IMR-90 (cell line): Measurements from ENCODE around the gene TMEM208. TPM values are rescaled to one million over a fixed set of nuclear protein-coding genes. Genes with fewer than 3 reads are reported as not detected.
A peak's percentile ranks its signal among the peaks of the same experiment; 100 is the strongest.

ENCODE experiments used
- ATAC-seq: fragments of 200-7000 bp; cut with Tn5 transposase; 2 replicates; pipeline ENCODE4 v1.9.1; 2020; ENCODE audit warnings: low read depth, mild to moderate bottlenecking, moderate library complexity
- BruUV-seq: library from RNA; stranded (reverse); fragments of 400-500 nt; replicated peaks from 2 replicates; lab custom pipeline; 2021; lab: Mats Ljungman, UMichigan
- CTCF ChIA-PET: fragments of 300-600 bp; formaldehyde crosslinking; extraction: SDS; loops from one replicate; lab custom pipeline; 2021; ENCODE audit warnings: antibody characterized with exemption; lab: Yijun Ruan, JAX
- POLR2A ChIA-PET: fragments of 300-600 bp; sonication (Branson Sonifier 250); formaldehyde crosslinking; loops from one replicate; lab custom pipeline; 2022; ENCODE audit warnings: antibody characterized with exemption; ENCODE audit not compliant: unreplicated experiment; lab: Charles Lee
- DNase-seq: peaks from one replicate; pipeline ENCODE4 v3.0.0; 2013
- H2AFZ ChIP-seq: replicated peaks from 2 replicates; pipeline ENCODE3; 2013; ENCODE audit warnings: low read length, mild to moderate bottlenecking; ENCODE audit not compliant: poor library complexity
- H2AK5ac ChIP-seq: 2 replicates; pipeline ENCODE4 v1.6.1; 2013; ENCODE audit warnings: low read depth, low read length, inconsistent platforms
- H2AK9ac ChIP-seq: replicated peaks from 2 replicates; pipeline ENCODE3; 2013; ENCODE audit warnings: mild to moderate bottlenecking, low read depth, low read length, moderate library complexity; ENCODE audit not compliant: poor library complexity
- H2BK120ac ChIP-seq: 2 replicates; pipeline ENCODE4 v1.6.1; 2013; ENCODE audit warnings: low read depth, low read length, inconsistent platforms
- H2BK15ac ChIP-seq: 3 replicates; pipeline ENCODE4 v1.6.1; 2013; ENCODE audit warnings: low read depth, low read length, inconsistent platforms
- H2BK20ac ChIP-seq: 2 replicates; pipeline ENCODE4 v1.6.1; 2013; ENCODE audit warnings: low read depth, mild to moderate bottlenecking, inconsistent platforms, low read length, moderate library complexity
- H2BK5ac ChIP-seq: 2 replicates; pipeline ENCODE4 v1.6.1; 2013; ENCODE audit warnings: mild to moderate bottlenecking, low read depth, low read length, inconsistent platforms; ENCODE audit not compliant: poor library complexity, severe bottlenecking
- H3K14ac ChIP-seq: replicated peaks from 2 replicates; pipeline ENCODE4 v1.6.1; 2013; ENCODE audit warnings: low read depth, low read length, inconsistent platforms
- H3K18ac ChIP-seq: 2 replicates; pipeline ENCODE4 v1.6.1; 2013; ENCODE audit warnings: low read depth, low read length, control low read depth
- H3K23ac ChIP-seq: 2 replicates; pipeline ENCODE4 v1.6.1; 2013; ENCODE audit warnings: low read depth, low read length, inconsistent platforms
- H3K27ac ChIP-seq: 2 replicates; pipeline ENCODE4 v1.5.1; 2013; ENCODE audit warnings: mild to moderate bottlenecking, control low read depth, low read length; ENCODE audit not compliant: insufficient read depth
- H3K27me3 ChIP-seq: 2 replicates; pipeline ENCODE4 v1.6.1; 2013; ENCODE audit warnings: low read length; ENCODE audit not compliant: control insufficient read depth, insufficient read depth
- H3K36me3 ChIP-seq: 2 replicates; pipeline ENCODE4 v1.6.1; 2013; ENCODE audit warnings: low read length, mixed read lengths; ENCODE audit not compliant: control insufficient read depth, insufficient read depth
- H3K4ac ChIP-seq: 2 replicates; pipeline ENCODE4 v1.6.1; 2013; ENCODE audit warnings: low read depth, low read length, inconsistent platforms
- H3K4me1 ChIP-seq: 2 replicates; pipeline ENCODE4 v1.6.1; 2013; ENCODE audit warnings: low read length, mixed read lengths; ENCODE audit not compliant: control insufficient read depth, insufficient read depth
- H3K4me2 ChIP-seq: 2 replicates; pipeline ENCODE4 v1.6.1; 2013; ENCODE audit warnings: low read depth, mild to moderate bottlenecking, control low read depth, low read length, moderate library complexity
- H3K4me3 ChIP-seq: 2 replicates; pipeline ENCODE4 v1.5.1; 2013; ENCODE audit warnings: low read depth, mild to moderate bottlenecking, control low read depth, low read length, moderate library complexity; ENCODE audit not compliant: insufficient read depth
- H3K56ac ChIP-seq: 2 replicates; pipeline ENCODE4 v1.6.1; 2013; ENCODE audit warnings: low read length, inconsistent platforms; ENCODE audit not compliant: insufficient read depth; ENCODE audit errors: extremely low read depth
- H3K79me1 ChIP-seq, 2 experiments: 2 replicates each; pipeline ENCODE4 v1.6.1; 2013; ENCODE audit warnings: low read length in 2 of 2, inconsistent platforms in 1 of 2, low read depth in 1 of 2
- H3K9ac ChIP-seq: 2 replicates; pipeline ENCODE4 v1.6.1; 2013; ENCODE audit warnings: low read depth, low read length, control low read depth
- H3K9me1 ChIP-seq: 2 replicates; pipeline ENCODE4 v1.6.1; 2013; ENCODE audit warnings: low read length, inconsistent platforms; ENCODE audit not compliant: insufficient read depth
- H3K9me3 ChIP-seq: 2 replicates; pipeline ENCODE4 v1.6.1; 2013; ENCODE audit warnings: low read length; ENCODE audit not compliant: control insufficient read depth, insufficient read depth
- H4K20me1 ChIP-seq: 2 replicates; pipeline ENCODE4 v1.6.1; 2013; ENCODE audit warnings: low read length, inconsistent platforms; ENCODE audit not compliant: insufficient read depth
- H4K5ac ChIP-seq: 2 replicates; pipeline ENCODE4 v1.6.1; 2013; ENCODE audit warnings: mild to moderate bottlenecking, low read depth, low read length, control low read depth
- H4K8ac ChIP-seq, 2 experiments: 2 replicates each; pipeline ENCODE4 v1.6.1; 2013; ENCODE audit warnings: low read depth in 2 of 2, low read length in 2 of 2, control low read depth in 1 of 2, inconsistent platforms in 1 of 2
- H4K91ac ChIP-seq: 2 replicates; pipeline ENCODE4 v1.6.1; 2013; ENCODE audit warnings: low read depth, low read length, inconsistent platforms; ENCODE audit not compliant: insufficient read depth
- CEBPB ChIP-seq: IDR thresholded peaks from 2 replicates; pipeline ENCODE4 v1.6.1; 2012; ENCODE audit warnings: low read depth, low read length, improper control_type of control experiment
- CHD1 ChIP-seq: IDR thresholded peaks from 2 replicates; pipeline ENCODE4 v1.6.1; 2012; ENCODE audit warnings: low read depth, low read length, improper control_type of control experiment
- FOS ChIP-seq: fragments of 150-350 bp; IDR thresholded peaks from 2 replicates; pipeline ENCODE4 v1.6.1; 2016; ENCODE audit warnings: low read depth, low read length
- MAZ ChIP-seq: IDR thresholded peaks from 2 replicates; pipeline ENCODE4 v1.6.1; 2012; ENCODE audit warnings: low read depth, mild to moderate bottlenecking, low read length, improper control_type of control experiment, moderate library complexity, borderline replicate concordance
- MXI1 ChIP-seq: IDR thresholded peaks from 2 replicates; pipeline ENCODE4 v1.6.1; 2012; ENCODE audit warnings: low read depth, mild to moderate bottlenecking, low read length, moderate library complexity, borderline replicate concordance
- NFE2L2 ChIP-seq: fragments of 150-350 bp; IDR thresholded peaks from 2 replicates; pipeline ENCODE4 v1.6.1; 2016; ENCODE audit warnings: low read depth, mild to moderate bottlenecking, low read length
- POLR2A ChIP-seq: IDR thresholded peaks from 2 replicates; pipeline ENCODE4 v1.6.1; 2012; ENCODE audit warnings: mild to moderate bottlenecking, low read depth, low read length
- RAD21 ChIP-seq: IDR thresholded peaks from 2 replicates; pipeline ENCODE4 v1.6.1; 2012; ENCODE audit warnings: low read length, improper control_type of control experiment
- RCOR1 ChIP-seq: IDR thresholded peaks from 2 replicates; pipeline ENCODE4 v1.6.1; 2012; ENCODE audit warnings: mild to moderate bottlenecking, low read length, improper control_type of control experiment; ENCODE audit not compliant: insufficient replicate concordance
- USF2 ChIP-seq: fragments of 150-350 bp; IDR thresholded peaks from 2 replicates; pipeline ENCODE4 v1.6.1; 2017; ENCODE audit warnings: mild to moderate bottlenecking, antibody characterized with exemption, low read length, low read depth
- WGBS, 2 experiments: methylation state at CpG; one replicate each; pipeline versions ENCODE4 v1.1.5 to v1.1.7; 2013; ENCODE audit warnings: missing lambda C conversion rate in 2 of 2; ENCODE audit not compliant: insufficient read length in 1 of 2; ENCODE audit errors: extremely low coverage in 2 of 2; 5-methylcytosine and 5-hydroxymethylcytosine counted together
- dilution Hi-C: fragments of 300-500 bp; cut with HindIII; formaldehyde crosslinking; loops from one replicate; pipeline ENCODE4 v1.14.3; 2018; ENCODE audit warnings: low sequenced_read_pairs; ENCODE audit not compliant: unreplicated experiment
- in situ Hi-C: fragments of 300-500 bp; cut with MboI; formaldehyde crosslinking; loops from 3 replicates; pipeline ENCODE4 v1.14.3; 2019; ENCODE audit warnings: low sequenced_read_pairs, inconsistent platforms, mixed read lengths
- intact Hi-C: fragments of 100-400 bp; cut with micrococcal nuclease; formaldehyde crosslinking; loops from 2 replicates; pipeline ENCODE4 v1.10.0; 2022
- polyA plus RNA-seq, 3 experiments: library from polyadenylated mRNA; depleted of rRNA; stranded (reverse); fragments of >200 nt; gene quantifications; 2 replicates each; pipeline ENCODE4 v1.2.3, GENCODE V29; 2012; ENCODE audit warnings: low replicate concordance in 1 of 3
- total RNA-seq: library from RNA; depleted of rRNA; stranded (reverse); fragments of >200 nt; gene quantifications from 2 replicates; pipeline ENCODE4 v1.2.3, GENCODE V29; 2012
- TF ChIP-seq, protein P1 (sequence below): conservative IDR thresholded peaks from 2 replicates; pipeline ENCODE4 v1.5.1; 2012; ENCODE audit warnings: mild to moderate bottlenecking, low read depth, low read length, improper control_type of control experiment
- TF ChIP-seq, protein P2 (sequence below): fragments of 150-350 bp; IDR thresholded peaks from 2 replicates; pipeline ENCODE4 v1.6.1; 2016; ENCODE audit warnings: low read depth, mild to moderate bottlenecking, low read length, moderate library complexity, borderline replicate concordance

Gene TMEM208
- total and polyA plus RNA-seq, 2 of the 4 experiments (the other 2 are of a cell fraction), result 65.6 to 66.5 TPM

DNA sequence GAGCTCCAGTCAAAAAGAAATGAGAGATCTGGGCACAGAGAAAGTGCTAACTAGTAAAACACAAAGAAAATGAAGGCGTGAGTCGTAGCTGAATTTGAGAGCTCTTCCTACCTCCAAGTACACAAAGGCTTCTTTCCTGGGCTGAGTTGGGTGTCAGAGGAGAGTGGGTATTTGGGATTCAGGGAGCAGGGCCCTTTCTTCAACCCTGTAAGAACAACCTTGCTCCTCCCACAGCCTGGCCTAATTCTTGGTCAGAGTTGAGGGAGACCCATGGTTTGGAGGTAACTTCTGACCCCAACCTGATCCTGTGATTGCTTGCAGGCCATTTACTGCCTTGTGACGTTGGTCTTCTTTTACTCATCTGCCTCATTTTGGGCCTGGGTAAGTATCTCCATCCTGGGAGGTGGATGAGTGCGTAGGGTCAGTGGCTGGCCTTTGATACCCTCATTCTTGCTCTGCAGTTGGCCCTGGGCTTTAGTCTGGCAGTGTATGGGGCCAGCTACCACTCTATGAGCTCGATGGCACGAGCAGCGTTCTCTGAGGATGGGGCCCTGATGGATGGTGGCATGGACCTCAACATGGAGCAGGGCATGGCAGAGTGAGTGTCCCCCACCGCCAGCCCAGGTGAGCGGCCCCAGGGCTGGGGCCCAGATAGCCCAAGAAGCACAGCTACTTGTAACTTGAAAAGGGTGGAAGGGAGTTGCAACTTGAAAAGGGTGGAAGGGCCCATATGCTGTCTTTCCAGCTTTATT, 1.3 kb downstream of the TMEM208 start:
- ATAC-seq (no peak), DNase-seq (no peak)
- Histone ChIP-seq H3K4me1 (peaks cover 12% of the 10 kb centered on the region), H3K18ac (no peak overlapping the region), H2AK9ac (no peak overlapping the region), H2BK15ac (no peak overlapping the region), H4K8ac (peak overlapping the region in 1 of 2 experiments; percentile 98; a peak in 2 of 4 replicates), H4K20me1 (peaks cover 7% of the 10 kb centered on the region; the same call in 1 of the 2 replicates), H3K79me1 (peaks cover 23 to 61% of the 10 kb centered on the region in 2 experiments), H2BK20ac (no peak overlapping the region), H2BK120ac (no peak overlapping the region), H3K56ac (no peak overlapping the region), H2AFZ (no peak overlapping the region), H2BK5ac (no peak overlapping the region), H3K27ac (no peak overlapping the region), H4K91ac (no peak overlapping the region), H2AK5ac (no peak overlapping the region), H3K14ac (no peak overlapping the region), H3K36me3 (peaks cover 46% of the 10 kb centered on the region), H4K5ac (no peak overlapping the region), H3K4me2 (peak overlapping the region; percentile 81), H3K4me3 (peak overlapping the region; percentile 80; the same call in 1 of the 2 replicates), H3K9me3 (no peaks in the 10 kb centered on the region), H3K23ac (no peak overlapping the region), H3K9ac (0 out of 2 replicates have a peak overlapping the region, but pooled peaks have one; percentile 89), H3K27me3 (no peaks in the 10 kb centered on the region), H3K9me1 (peaks cover 12% of the 10 kb centered on the region), H3K4ac (no peak overlapping the region)
- TF ChIP-seq FOS, result no peak
- no peak for TF ChIP-seq CEBPB
- no peak for TF ChIP-seq RAD21
- TF ChIP-seq, protein P1, sequence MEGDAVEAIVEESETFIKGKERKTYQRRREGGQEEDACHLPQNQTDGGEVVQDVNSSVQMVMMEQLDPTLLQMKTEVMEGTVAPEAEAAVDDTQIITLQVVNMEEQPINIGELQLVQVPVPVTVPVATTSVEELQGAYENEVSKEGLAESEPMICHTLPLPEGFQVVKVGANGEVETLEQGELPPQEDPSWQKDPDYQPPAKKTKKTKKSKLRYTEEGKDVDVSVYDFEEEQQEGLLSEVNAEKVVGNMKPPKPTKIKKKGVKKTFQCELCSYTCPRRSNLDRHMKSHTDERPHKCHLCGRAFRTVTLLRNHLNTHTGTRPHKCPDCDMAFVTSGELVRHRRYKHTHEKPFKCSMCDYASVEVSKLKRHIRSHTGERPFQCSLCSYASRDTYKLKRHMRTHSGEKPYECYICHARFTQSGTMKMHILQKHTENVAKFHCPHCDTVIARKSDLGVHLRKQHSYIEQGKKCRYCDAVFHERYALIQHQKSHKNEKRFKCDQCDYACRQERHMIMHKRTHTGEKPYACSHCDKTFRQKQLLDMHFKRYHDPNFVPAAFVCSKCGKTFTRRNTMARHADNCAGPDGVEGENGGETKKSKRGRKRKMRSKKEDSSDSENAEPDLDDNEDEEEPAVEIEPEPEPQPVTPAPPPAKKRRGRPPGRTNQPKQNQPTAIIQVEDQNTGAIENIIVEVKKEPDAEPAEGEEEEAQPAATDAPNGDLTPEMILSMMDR, result no peak
- TF ChIP-seq, protein P2, sequence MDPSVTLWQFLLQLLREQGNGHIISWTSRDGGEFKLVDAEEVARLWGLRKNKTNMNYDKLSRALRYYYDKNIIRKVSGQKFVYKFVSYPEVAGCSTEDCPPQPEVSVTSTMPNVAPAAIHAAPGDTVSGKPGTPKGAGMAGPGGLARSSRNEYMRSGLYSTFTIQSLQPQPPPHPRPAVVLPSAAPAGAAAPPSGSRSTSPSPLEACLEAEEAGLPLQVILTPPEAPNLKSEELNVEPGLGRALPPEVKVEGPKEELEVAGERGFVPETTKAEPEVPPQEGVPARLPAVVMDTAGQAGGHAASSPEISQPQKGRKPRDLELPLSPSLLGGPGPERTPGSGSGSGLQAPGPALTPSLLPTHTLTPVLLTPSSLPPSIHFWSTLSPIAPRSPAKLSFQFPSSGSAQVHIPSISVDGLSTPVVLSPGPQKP, result no peak
- no peak for TF ChIP-seq RCOR1
- TF ChIP-seq NFE2L2, result no peak
- TF ChIP-seq USF2, result no peak
- no peak for TF ChIP-seq CHD1
- no peak for TF ChIP-seq MAZ
- no peak for TF ChIP-seq POLR2A
- no peak for TF ChIP-seq MXI1
- no TSS peak for BruUV-seq
- ChIA-PET CTCF (no interaction called here), POLR2A (interaction anchor here (0.6 to 0.7 kb wide), 2 partner anchors 63 to 170 kb away, joined by 3 read pairs; no protein-coding TSS in a partner anchor)
- intact Hi-C loops (no loop called here), dilution Hi-C loops (no loop called here), in situ Hi-C loops (no loop called here)
- 100% methylated on average over 3 of the region's 9 CpGs; no CpG with 5 or more reads in 1 of the 2 experiments for WGBS, 2 experiments
